Muscle of arm (tissue), 14 donors: Measurements from ENCODE around the gene SLC6A2. TPM values are rescaled to one million over a fixed set of nuclear protein-coding genes. Genes with fewer than 3 reads are reported as not detected.
"Not testable (repeated sequence)": the region's sequence is repeated elsewhere in the genome, so short reads cannot be mapped to it uniquely, and the experiment has no call there.

Source experiments
- DNase-seq: peaks from one replicate; pipeline ENCODE4 v3.0.0-alpha.2; 2013
- long read RNA-seq, 11 donors: transcript quantifications; one replicate each; lab custom pipeline, GENCODE V29; 2026
- polyA plus RNA-seq, 12 donors: library from polyadenylated mRNA; unstranded; fragments of 120-200 nt; gene quantifications; one replicate each; pipeline ENCODE4 v1.2.1, GENCODE V29; 2013; ENCODE audit not compliant: insufficient read length in 12 of 12

The SLC6A2 gene
- 1 to 10 TPM in 10 of 12 donors, not detected in 2; 1.3 to 3.2 (median 2.1) TPM for polyA plus RNA-seq
- long read RNA-seq, donor 1 = 0 reads
- long read RNA-seq, donor 2, partial matches to known transcripts = 0 of 1 reads
- long read RNA-seq, donor 2, other reads (novel, unspliced or antisense) = 0 of 1 reads
- long read RNA-seq, donor 3 = 0 reads
- long read RNA-seq, donor 4, partial matches to known transcripts = 0 of 1 reads
- long read RNA-seq, donor 4, other reads (novel, unspliced or antisense) = 0 of 1 reads
- long read RNA-seq, donor 5 = 0 reads
- long read RNA-seq, donor 6 = 0 reads
- long read RNA-seq, donor 7, partial matches to known transcripts = 0 of 1 reads
- long read RNA-seq, donor 7, other reads (novel, unspliced or antisense) = 0 of 1 reads
- long read RNA-seq, donor 8 = 0 reads
- long read RNA-seq, donor 9 = 0 reads
- long read RNA-seq, donor 10 = 0 reads
- long read RNA-seq, donor 11, partial matches to known transcripts = 0 of 1 reads
- long read RNA-seq, donor 11, other reads (novel, unspliced or antisense) = 0 of 1 reads

DNA sequence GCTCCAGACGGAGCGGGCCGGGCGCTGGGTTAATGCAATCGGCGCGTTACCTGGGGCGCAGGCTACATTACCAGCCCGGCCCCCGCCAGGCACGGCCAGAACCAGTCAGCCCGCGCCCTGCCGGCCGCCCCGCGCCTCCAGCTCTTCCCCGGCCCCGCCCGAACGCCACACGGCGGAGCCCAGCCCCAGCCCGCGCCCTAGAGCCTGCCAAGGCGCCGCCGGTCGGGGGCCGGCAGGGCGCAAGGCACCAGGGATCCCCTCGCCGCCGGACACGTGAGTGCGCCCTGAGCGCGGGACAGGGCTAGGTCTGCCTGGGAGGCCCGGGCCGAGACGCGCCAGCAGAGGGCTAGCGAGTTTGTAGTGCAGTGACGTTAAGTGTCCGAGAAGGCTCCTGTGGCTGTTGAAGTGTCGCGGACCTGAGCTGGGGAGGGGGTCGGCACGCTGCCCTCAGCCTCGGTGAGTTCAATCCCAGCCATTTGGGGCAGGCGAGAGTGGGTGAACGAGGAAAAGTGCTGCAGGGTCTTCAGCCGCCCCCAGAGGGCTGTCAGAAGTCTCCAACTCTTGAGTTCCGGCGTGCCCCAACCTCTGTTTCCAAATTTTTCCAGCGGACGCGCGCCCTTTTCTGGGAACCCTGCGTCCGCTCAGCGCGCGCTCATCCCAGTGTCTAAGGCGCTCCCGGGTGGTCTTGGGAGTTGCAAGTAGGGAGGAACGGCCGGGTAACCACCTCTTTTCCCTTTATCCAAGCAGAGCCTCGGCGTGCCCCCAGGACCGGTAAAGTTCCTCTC lies at the start of gene SLC6A2:
Gene SLC6A2, plus strand, starts transcription at position 92 of the 785 bp plus-strand sequence. CDS start 707 bp downstream, outside the sequence.
- peak; percentile 49 for DNase-seq

- DNase-seq = no peak
Observed at GRCh38 chr16:55613613-55614335, 42.0 kb upstream of the SLC6A2 start.

DNA sequence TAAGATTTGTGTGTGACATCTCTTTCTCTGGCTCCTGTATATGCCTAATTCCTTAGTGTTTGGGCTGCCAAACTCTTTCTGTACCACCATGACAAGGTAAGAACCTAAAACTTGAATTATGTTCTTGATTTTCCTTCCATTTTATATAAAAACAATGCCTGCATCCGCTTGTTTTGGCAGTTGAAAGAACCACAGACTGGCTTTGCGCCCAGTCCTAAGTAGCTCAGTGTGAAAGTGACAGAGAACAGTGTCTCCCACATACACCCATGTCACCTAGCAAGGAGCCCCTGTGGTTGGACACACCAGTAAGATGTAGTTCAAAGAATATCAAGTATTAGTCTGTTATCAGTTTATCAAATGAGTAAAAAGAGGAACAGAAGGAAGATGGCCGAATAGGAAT lies 40.7 kb upstream of the SLC6A2 start:
- DNase-seq = no peak

GRCh38 chr16:55615670-55616069 lies 40.1 kb upstream of the SLC6A2 start:
- not testable (repeated sequence) for DNase-seq

DNA sequence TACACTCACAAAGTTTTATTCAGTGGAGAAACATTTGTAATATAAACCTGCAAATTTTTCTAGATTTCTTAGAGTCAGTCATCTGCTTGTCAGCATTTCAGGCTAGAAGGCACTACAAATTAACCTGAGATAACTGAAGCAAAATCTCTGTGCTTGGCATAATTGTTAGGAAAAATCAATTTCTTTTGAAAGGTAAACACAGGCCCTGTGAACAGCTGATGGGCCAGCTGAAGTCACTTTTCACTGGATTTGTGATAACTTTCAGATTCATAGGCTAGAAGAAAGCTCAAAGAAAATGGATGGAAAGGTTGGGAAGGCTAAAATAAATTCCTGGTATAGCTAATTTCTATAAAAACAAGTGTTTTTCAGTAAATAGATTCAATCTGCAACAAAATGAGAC lies 34.0 kb upstream of the SLC6A2 start:
- DNase-seq = no peak

- DNase-seq = no peak
Observed at GRCh38 chr16:55622272-55622671, 33.5 kb upstream of the SLC6A2 start.

GRCh38 chr16:55622930-55623561 lies 32.7 kb upstream of the SLC6A2 start:
- no peak for DNase-seq

DNA sequence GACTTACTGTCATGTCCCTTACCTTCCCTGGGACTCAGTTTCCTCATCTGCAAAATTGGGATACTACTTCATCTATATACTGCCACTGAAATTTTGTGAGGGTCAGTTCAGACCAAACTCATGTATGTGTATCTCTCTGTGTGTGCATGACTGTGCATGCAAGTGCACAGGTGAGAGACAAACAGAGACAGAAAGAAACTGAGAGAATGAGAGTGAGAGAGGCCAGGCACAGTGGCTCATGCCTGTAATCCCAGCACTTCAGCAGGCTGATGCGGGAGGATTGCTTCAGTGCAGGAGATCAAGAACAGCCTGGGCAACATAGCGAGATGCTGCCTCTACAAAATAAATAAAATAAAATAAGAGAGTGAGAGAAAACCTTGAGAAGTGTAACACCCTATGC lies 32.1 kb upstream of the SLC6A2 start:
- DNase-seq = no peak

DNA sequence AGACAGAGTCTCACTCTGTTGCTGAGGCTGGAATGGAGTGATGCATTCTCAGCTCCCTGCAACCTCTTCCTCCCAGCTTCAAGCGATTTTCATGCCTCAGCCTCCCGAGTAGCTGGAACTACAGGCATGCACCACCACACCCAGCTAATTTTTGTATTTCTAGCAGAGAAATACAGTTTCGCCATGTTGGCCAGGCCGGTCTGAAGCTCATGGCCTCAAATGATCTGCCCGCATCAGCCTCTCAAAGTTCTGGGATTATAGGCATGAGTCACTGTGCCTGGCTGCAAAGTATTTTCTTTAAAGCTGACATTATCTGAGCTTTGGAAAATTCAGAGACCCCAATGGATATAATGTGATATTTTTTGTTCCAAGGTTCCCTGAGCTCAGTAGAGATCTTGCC lies 31.1 kb upstream of the SLC6A2 start:
- DNase-seq = no peak

GRCh38 chr16:55625843-55626242 lies 29.9 kb upstream of the SLC6A2 start:
- DNase-seq = no peak

DNA sequence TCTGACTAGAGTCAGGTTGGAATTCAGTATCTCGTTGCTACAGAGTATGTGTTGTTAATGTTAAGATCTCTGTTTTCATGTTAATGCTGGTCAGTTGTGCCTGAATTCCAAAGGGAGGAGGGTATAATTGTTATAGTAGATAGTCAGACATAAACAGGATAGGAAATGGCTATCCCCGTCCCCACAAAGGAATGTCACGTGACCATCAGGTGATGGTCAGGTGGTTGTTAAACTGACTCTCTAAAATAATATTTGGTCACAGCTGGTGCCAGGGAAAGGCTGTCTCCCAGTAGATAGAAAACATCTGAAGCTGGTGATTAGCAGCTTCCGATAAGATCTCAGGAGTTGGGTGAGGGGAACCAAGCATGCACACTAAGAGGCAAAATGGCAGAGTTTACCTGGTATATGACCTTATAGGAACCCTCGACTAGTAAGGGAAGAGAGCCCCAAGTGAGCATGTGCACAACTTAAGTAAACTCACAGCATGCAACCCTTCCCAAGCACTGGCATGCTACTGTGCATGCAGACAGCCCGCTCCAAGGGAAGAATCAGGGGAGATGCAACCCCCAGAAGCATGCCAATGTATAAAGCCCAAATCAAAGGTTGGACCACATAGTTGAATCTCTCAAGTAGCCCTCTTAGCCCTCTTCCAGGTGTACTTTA lies 27.4 kb upstream of the SLC6A2 start:
- no peak for DNase-seq

DNA sequence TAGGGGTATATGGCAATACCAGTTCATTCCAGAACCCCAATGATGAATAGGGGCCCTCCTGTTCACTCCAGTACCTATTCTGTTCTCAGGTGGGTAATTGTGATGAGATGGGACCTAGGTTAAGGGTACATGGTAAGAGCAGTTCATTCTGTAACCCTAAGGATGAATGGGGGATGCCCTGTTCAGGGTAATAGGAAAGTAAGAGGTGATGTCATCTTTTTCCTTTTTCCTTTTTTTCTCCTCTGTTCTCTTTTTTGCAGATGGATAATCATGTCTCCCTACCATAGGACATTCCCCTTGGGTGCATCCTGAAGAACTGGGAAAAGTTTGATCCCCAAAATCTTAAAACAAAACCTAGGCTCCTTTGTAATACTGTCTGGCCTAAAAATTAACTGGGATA lies 25.0 kb upstream of the SLC6A2 start:
- DNase-seq = no peak

DNA sequence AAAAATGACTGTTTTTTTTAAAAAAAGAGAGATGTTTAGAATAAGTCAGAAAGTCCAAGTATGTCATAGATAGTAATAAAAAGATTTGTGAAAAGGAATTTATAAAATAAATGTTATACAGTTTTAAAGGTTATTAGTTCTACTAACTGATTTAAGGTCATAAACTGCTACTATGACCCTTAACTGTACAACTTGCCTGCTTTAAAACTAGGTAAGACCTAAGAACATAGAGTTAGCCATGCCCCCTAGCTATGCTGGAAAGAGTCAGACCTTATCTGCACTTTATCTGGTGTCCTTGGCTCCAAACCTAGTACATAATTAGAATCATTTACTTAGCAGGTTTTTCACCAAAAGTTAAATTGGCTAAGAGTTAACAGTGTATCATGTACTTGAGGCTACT lies 23.5 kb upstream of the SLC6A2 start:
- DNase-seq = no peak

DNA sequence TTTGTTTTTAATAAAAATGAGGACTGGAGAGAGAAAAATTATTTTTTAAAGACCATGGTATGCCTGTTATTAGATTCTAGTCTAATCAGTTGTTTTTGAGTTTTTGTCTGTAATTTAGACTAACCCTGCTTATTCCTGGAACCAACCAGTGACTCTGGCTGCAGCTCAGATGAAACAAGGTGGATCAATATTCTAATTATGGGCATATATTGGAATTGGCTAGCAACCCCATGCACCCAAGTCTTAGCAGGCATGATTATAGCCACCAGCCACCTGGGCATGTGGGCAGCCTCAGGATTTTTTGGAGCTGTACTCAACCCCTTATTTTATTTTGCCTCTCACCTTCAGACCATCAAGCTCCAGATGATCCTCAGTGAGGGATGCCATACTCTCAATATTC lies 21.6 kb upstream of the SLC6A2 start:
- no peak for DNase-seq

GRCh38 chr16:55638256-55638655 lies 17.5 kb upstream of the SLC6A2 start:
- no peak for DNase-seq

- DNase-seq = no peak
Observed at GRCh38 chr16:55640701-55641327, 15.0 kb upstream of the SLC6A2 start.

GRCh38 chr16:55641430-55642056 lies 14.2 kb upstream of the SLC6A2 start:
- no peak for DNase-seq

DNA sequence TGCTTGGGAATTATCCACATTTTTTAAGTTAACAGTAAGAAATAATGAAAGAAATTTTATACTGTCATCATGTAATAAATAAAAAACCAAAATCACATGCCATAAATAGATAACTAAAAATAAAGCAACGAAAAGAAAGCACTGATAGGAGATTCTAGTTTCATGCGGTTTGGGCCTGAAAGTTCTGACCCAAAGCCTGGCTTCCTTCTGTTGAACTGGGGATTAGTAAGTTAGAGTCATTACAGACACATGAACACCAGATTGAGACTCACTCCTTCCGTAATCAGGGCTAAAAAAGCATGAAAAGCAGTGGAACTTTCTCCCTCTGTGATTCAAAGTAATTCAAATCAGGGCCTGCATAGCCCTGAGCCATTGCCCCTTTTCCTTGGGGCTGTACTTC lies 13.2 kb upstream of the SLC6A2 start:
- no peak for DNase-seq

DNA sequence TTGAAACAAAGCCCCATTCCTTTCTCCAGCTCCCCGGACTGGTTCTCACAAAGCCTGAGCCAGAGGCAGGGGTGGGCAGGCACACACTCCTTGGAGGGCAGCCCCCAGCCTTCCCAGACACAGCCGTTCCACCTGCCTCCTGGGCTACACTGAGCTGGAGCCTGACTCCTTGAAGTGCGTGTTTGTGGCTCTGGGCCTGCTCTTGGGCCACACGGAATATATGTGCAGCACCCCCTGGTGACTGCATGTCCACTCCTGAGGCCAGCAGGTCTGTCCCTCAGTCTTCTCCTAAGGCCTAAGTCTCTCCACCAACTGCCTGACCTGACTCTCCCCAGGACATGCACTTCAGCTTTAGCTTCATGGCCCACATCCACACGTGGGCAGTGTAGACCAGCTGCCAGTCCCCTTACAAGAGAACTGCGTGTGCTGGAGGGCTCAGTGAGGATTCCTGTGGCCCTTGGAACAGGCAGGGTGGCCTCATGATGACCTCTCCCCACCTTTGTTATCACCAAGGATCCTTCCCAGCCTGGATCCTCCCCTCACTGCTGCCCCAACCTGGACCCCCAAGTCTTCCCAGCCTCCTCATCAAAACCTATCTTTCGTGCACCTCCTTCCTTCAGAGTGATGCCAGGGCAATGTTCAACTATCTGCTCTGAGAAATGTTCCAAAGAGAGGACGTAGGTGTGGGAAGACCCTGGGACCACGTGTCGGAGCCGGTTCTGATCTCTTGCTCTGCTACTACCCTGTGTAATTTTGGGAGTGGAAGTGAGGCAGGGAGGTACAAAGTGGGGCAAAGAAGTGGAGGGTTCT lies 12.4 kb upstream of the SLC6A2 start:
- DNase-seq = no peak
